GM19099 (cell line): ENCODE measurements around the gene NMT2.

Experiments used
- POLR2A ChIP-seq: IDR thresholded peaks from 3 replicates; pipeline ENCODE4 v1.6.1; 2011; ENCODE audit warnings: low read depth; ENCODE audit not compliant: insufficient read length; ENCODE audit errors: extremely low read depth

NMT2 gene

DNA sequence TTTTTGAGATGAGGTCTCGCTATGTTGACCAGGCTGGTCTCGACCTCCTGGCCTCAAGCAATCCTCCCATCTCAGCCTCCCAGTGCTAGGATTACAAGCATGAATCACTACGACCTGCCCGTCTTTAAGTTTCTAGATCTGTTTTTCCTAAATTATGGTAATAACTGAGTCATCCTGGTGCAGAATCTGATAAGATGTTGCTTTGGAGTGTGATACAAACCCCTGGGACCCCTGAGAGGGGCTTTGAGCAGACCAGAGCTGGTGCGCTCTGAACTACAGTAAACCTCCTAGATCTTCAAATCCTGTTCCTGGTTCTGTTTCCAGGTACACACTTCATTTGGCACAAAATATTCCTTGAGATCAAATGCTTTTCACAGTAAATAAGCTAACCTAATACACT is 37.2 kb downstream of the NMT2 start:
- no peak for TF ChIP-seq POLR2A

- TF ChIP-seq POLR2A = no peak
Observed at GRCh38 chr10:15124908-15125307, 43.6 kb downstream of the NMT2 start.

DNA sequence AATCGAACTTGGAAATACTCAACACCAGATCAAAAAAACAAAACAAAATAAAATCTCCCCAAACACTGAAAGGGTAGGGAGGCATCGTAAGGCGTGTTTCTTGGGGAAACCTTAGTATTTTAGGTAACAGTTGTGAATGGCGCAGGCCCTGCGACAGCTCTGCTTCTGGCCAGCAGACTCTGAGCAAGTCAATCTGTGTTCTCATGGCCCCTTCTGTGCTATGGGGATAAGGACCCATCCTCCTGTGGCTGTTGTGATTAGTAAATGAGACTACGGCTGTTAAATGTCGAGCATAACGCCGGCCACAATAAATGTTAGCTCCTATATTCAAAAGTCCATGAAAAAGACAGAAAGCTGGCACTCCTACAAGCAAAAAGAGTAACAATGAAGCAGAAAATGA is 44.3 kb downstream of the NMT2 start:
- no peak for TF ChIP-seq POLR2A

- no peak for TF ChIP-seq POLR2A
Observed at GRCh38 chr10:15123749-15124184, 44.7 kb downstream of the NMT2 start.

DNA sequence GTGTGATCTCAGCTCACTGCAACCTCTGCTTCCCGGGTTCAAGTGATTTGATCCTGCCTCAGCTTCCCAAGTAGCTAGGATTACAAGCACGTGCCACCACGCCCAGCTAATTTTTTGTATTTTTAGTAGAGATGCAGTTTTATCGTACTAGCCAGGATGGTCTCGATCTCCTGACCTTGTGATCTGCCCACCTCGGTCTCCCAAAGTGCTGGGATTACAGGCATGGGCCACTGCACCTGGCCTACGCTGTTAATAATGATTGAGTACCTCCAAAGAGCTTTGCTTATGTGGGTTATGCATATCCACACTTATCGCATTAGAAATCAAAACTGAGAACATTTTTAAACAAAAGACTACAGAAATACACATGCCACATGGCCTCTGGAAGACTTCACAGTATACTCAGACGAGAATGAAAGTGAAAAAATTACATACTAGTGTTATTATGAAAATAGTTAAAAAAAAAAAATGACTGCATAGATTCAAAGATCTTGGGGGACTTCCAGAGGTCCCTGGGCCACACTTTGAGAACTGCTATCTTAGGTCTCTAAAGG is 45.9 kb downstream of the NMT2 start:
- no peak for TF ChIP-seq POLR2A

- no peak for TF ChIP-seq POLR2A
Observed at GRCh38 chr10:15121707-15122106, 46.8 kb downstream of the NMT2 start.

- no peak for TF ChIP-seq POLR2A
Observed at GRCh38 chr10:15120523-15120922, 48.0 kb downstream of the NMT2 start.

- TF ChIP-seq POLR2A = no peak
Observed at GRCh38 chr10:15118615-15119014, 49.9 kb downstream of the NMT2 start.

DNA sequence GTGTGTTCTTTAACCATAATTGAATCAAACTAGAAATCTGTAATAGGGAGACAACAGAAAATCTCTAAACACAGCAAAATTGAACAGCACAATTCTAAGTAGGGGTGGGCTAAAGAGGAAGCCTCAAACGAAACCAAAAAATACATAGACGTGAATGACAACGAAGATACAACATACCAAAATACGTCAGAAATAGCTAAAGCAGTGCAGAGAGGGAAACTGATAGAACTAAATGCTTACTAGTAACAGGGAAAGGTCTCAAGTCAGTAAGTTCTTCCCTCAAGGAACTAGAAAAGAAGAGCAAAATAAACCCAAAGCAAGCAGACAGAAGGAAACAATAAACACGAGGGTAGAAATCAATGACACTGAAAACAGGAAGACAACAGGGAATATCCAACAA is 52.3 kb downstream of the NMT2 start:
- no peak for TF ChIP-seq POLR2A

GRCh38 chr10:15113766-15114165 is 54.7 kb downstream of the NMT2 start:
- no peak for TF ChIP-seq POLR2A

- TF ChIP-seq POLR2A = no peak
Observed at GRCh38 chr10:15112657-15113056, 55.8 kb downstream of the NMT2 start.

- no peak for TF ChIP-seq POLR2A
Observed at GRCh38 chr10:15106352-15107013, 62.0 kb downstream of the NMT2 start.

GRCh38 chr10:15103513-15103912 is 65.0 kb downstream of the NMT2 start:
- no peak for TF ChIP-seq POLR2A

GRCh38 chr10:15099886-15100285 is 68.6 kb downstream of the NMT2 start:
- TF ChIP-seq POLR2A = no peak

DNA sequence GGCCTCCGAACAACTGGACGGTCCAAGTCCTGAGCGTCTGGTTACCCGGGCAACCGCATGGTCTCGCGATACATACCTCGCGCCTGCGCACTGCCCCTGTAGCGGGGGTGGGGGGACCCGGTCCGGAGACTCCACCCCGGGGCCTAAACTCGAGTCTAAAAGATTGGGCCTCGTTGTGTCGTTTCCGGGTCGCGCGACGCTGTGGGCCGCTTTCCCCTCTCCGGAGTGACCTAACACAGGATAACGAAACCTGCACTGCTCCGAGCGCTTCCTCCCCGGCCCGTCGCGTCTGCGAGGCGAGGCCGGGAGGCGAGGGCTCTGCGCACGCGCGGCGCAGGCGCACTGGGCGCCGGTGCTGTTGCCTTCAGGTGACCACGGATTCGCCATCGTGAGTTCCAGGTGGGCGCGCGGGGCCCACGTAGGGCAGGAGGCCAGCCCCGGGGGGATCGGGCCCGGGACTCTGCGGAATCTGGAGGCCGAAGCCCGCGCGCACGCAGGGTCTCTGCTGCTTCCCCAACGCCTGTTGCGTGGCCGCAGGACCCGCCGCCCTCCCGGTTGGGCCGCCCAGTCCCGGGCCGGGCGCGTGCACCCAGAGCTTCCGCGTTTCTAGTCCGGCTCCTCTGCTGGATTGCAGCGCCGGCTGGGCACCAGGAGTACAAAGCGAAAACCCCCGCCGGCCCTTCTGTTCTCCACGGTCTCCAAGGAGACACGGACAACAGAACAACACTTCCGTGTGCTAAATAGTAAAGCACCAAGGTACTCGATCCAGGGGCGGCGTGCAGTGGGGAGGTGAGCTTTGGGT is 71.3 kb downstream of the NMT2 start, which contains the start of gene RPP38:
TSS of gene RPP38 (plus strand) at position 345 of the 802 bp plus-strand sequence. CDS start 5,960 bp downstream, outside the sequence.
- TF ChIP-seq POLR2A = peak; percentile 96

GRCh38 chr10:15096661-15097010 is 71.9 kb downstream of the NMT2 start:
- TF ChIP-seq POLR2A = no peak
